ENCODE data around the gene RGS14.

- TF ChIP-seq POLR2AphosphoS5 (IDR thresholded peaks at IDR 0.05; ENCODE audit: insufficient read depth, low read depth, low read length) (no peak), CTCF (IDR thresholded peaks at IDR 0.05; ENCODE audit: extremely low read depth in 1 of 2, insufficient read depth in 1 of 2, low read depth in 1 of 2, low read length in 2 of 2) (no peak), JUN (IDR thresholded peaks at IDR 0.05; ENCODE audit: borderline replicate concordance, insufficient read depth, insufficient read length, low read depth) (no peak), POLR2A (IDR thresholded peaks at IDR 0.05; ENCODE audit: low read depth, low read length) (no peak), EZH2 (IDR thresholded peaks at IDR 0.05; ENCODE audit: borderline replicate concordance, low read depth, low read length, severe bottlenecking) (no peak), GATA2 (IDR thresholded peaks at IDR 0.05; ENCODE audit: insufficient read depth, insufficient read length, low read depth, low read length) (no peak), FOS (IDR thresholded peaks at IDR 0.05; ENCODE audit: borderline replicate concordance, insufficient read depth, low read length) (no peak)
- TF ChIP-seq, protein P1, sequence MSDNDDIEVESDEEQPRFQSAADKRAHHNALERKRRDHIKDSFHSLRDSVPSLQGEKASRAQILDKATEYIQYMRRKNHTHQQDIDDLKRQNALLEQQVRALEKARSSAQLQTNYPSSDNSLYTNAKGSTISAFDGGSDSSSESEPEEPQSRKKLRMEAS (IDR thresholded peaks at IDR 0.05; ENCODE audit: insufficient read depth, insufficient read length): no peak
Measured at GRCh38 chr5:177380805-177381126, 23.0 kb downstream of the RGS14 start.
